ENCODE data around the gene SLC43A1.
"Not testable (repeated sequence)": the region's sequence is repeated elsewhere in the genome, so short reads cannot be mapped to it uniquely, and the experiment has no call there.

Gene SLC43A1

GRCh38 chr11:57460022-57460757, 55.3 kb downstream of the SLC43A1 start, which contains the start of gene RTN4RL2:
Gene RTN4RL2, plus strand, starts transcription at chr11:57460528. Its CDS starts 338 bp downstream, at chr11:57460866.
- DNase-seq, result no peak

GRCh38 chr11:57459164-57460021, 56.1 kb downstream of the SLC43A1 start:
- DNase-seq, result no peak

DNA sequence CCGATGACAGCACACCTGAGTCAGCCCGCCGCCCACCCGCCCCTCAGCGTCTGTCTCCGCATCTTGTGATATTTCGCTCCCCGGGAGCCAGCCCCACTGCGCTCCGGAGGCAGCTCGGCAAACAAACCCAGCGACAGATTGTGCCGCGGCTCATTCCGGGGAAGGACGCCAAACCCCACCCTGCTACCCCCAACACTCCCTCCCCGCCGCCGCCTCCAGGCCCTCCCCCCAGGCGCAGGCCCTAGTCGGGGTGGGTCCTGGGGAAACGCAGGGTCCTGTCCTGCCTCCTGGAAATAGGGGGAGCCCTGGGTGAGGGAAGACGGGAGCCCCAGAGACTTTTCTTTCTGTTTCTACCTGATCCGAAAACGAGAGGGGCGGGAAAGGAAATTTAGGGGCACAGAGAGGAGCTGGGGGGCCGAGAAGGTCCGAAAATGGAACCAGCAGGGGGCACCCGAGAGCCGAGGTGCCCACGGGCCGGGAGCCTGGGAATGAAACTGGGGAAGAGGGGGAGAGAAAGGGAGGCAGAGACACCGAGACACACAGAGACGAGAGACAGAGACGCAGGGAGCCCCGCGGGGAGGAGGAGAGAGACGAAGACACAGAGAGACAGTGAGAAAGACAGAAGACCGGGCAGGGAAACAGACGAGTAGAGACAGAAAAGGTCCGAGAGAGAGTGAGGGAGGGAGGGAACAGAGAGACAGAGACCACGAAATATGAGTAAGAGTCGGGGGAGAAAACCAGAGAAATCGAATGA, 56.9 kb downstream of the SLC43A1 start:
- DNase-seq, result no peak

- DNase-seq, result no peak
These were observed 57.5 kb downstream of the SLC43A1 start for GRCh38 chr11:57458060-57458409.

DNA sequence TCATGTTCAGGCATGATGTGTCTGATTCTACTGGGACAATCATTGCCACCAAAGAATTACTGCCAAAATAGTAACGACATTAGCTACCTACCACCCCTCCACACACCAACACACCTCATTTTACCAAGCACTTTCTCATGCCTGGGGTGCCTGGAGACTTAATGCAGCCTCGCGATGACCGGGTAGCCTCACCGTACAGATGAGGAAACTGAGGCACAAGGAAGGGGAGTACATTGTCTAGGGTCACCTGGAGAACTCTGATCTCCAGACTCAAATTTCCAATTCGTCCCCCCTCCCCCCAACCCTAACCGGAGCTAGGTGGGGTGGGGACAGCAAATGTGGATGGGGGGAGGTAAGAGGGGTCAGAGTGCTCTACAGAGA, 57.9 kb downstream of the SLC43A1 start:
- no peak for DNase-seq

- no peak for DNase-seq
These were observed 58.4 kb downstream of the SLC43A1 start for GRCh38 chr11:57456960-57457642.

GRCh38 chr11:57453543-57454177, 61.8 kb downstream of the SLC43A1 start:
- DNase-seq, result no peak

GRCh38 chr11:57446055-57446454, 69.4 kb downstream of the SLC43A1 start:
- DNase-seq, result no peak

DNA sequence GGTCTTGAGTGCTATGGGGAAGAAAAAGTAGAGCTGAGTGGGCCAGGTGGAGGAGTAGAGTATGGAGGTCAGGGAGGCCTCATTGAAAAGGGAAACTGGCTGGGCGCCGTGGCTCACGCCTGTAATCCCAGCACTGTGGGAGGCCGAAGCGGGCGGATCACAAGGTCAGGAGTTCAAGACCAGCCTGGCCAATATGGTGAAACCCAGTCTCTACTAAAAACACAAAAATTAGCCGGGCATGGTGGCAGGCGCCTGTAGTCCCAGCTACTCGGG, 70.4 kb downstream of the SLC43A1 start:
- DNase-seq, result not testable (repeated sequence)

DNA sequence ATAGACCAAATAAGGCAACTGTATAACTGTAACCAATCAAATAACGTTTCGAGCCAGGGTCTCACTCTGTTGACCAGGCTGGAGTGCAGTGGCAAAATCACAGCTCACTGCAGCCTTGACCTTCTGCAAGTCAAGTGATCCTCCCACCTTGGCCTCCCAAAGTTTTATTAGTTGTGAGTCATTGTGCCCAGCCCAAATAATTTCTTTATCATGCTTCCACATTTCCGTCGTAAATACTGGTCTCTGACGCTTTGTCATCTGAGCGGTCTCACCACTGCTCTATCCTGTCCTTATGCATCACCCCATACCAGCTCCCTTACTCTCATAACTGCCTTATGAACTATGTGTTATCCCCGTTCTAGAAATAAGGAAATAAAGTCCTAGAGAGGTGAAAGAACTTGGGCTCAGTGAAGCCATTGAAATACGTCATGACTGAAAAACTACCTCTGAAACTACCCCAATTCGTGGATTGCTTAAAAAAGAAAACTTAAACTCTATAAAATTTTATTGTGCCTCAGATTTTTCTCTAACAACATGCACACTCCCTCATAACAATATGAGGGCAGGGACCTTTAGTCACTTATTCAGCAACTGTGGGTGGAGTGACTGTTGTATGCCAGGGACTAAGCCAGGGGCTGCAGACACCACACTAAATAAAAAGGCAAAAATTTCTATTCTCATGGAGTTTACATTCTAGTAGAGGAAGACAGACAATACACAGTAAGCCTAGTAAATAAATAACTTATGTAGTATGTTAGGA, 71.0 kb downstream of the SLC43A1 start:
- DNase-seq, result no peak

GRCh38 chr11:57440744-57441414, 74.6 kb downstream of the SLC43A1 start:
- no peak for DNase-seq

DNA sequence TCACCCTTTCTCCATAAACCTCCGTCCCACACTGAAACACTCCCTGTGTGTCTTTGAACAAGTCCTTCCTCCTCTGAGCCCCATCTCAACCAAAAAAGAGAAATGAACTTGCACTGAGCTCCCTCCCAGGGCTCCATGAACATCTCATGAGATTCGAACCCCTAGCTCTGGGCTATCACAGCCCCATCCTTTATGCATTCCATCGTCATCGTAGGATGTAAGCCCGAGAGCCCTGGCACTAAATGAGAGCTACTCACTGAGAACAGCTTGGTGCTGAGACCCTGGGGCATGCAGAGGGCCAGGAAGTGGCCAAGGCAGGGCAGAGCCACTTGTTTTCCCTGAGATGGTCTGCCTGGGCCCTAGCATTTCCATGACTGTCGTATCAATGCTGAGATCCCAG, 75.7 kb downstream of the SLC43A1 start:
- no peak for DNase-seq

GRCh38 chr11:57438345-57439285, 76.9 kb downstream of the SLC43A1 start:
- no peak for DNase-seq

DNA sequence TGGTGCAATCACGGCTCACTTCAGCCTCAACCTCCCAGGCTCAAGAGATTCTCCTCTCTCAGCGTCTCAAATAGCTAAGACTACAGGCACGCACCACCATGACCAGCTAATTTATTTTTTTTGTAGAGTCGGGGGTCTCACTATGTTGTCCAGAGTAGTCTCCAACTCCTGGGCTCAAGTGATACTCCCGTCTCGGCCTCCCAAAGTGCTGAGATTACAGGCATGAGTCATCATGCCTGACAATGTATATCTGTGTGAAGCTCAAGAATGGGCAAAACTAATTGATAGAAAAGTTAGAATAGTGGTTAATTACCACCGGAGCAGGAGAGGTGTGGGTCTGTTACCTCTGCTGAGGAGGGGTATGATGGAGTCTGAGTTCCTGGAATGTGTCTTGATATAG, 79.5 kb downstream of the SLC43A1 start:
- DNase-seq, result no peak

GRCh38 chr11:57434640-57435546, 80.6 kb downstream of the SLC43A1 start:
- no peak for DNase-seq

Data from cortex of kidney (tissue), 1 donor.